Inferior parietal cortex (tissue), 1 donor: ENCODE measurements around the gene TMEM135.
"Not testable (repeated sequence)": the region's sequence is repeated elsewhere in the genome, so short reads cannot be mapped to it uniquely, and the experiment has no call there.

Source experiments
- DNase-seq: peaks from one replicate; pipeline ENCODE4 v3.0.0-alpha.2; 2016; ENCODE audit errors: extremely low spot score

TMEM135 gene

DNA sequence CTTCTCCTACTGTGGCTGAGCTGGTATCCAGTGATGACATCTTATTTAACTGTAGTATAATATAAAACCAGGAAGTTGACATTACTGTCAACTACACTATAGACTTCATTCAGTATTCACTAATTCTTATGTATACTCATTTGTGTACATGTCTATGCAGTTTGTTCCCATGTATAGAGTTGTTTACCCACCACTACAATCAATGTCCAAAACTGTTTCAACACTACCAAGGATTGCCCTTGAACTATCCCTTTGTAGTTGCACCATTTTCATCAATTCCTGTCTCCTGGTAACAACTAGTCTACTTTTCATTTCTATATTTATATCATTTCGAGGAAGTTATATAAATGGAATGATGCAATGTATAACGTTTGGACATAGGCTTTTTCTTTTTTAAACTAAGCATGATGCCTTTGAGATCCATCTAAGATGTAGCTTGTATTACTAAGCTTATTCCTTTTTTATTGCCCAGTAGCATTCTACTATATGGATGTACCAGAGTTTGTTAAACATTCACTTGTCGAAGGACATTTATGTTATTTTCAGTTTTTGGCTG lies 39.2 kb downstream of the TMEM135 start:
- DNase-seq = no peak

DNA sequence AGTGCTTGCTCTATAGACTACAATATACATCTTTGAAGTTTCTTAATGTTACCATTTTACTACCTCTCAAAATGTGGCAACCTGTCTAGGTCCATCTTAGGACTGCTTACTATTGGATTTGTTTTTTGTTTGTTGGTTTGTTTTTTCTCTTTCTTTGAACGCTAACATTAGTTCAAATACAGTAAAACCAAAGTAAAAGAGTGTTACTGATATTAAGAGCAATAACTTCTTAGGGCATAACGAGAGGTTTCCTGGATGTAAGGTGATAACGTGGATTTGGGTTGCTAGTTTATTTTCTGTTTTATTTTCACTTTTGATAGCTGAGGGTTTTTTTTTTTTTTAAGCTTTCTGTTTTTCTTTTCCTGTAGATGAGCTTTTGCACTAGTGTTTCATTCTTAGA lies 43.6 kb downstream of the TMEM135 start:
- no peak for DNase-seq

GRCh38 chr11:87082590-87082989 lies 44.9 kb downstream of the TMEM135 start:
- no peak for DNase-seq

GRCh38 chr11:87083029-87083428 lies 45.3 kb downstream of the TMEM135 start:
- DNase-seq = no peak

GRCh38 chr11:87092159-87092558 lies 54.4 kb downstream of the TMEM135 start:
- DNase-seq = no peak

- no peak for DNase-seq
Measured at GRCh38 chr11:87092567-87092966, 54.8 kb downstream of the TMEM135 start.

DNA sequence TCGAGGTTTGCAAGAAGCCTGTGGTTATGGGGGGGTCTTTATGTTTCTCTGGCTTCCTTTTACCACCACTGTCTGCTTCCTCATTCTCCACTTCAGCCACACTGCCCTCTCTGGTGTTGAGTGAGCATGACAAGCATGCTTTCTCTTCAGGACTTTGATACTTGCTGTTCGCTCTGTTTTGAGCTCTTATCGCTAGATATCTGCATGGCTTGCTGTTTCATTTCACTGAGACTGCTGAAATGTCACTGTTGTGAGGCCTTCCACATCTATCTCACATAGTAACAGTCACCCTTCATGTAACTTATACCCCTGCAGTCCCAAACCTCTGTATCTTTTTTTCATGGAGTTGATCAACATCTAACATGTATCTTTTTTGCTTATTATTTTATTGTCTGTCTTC lies 59.8 kb downstream of the TMEM135 start:
- DNase-seq = peak; percentile 29

DNA sequence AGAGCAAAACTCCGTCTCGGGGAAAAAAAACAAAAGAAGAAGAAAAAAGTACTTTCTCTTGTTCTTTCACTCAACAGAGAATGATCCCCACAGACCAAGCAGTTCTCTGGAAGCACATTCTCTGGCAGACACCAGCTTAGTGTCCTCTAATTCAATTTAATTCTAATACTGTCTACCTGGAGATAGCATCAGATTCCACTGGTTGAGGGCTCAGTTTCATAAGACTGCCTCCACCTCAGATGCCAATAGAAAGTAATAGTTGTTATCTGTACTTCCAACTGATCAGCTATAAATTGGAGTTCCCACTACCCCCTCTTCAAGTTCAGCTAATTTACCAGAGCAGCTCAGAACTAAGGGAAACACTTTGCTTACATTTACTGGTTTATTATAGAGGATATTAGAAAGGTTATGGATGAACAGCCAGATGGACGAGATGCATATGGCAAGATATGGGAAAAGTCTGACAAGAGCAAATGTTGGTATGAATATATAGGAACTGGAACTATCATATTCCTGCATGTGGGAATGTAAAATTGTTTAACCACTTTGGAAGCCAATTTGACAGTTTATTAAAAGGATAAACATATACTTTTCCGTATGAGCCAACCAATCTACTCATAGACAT lies 64.3 kb downstream of the TMEM135 start:
- DNase-seq = no peak

- DNase-seq = not testable (repeated sequence)
Measured at GRCh38 chr11:87105826-87106225, 68.1 kb downstream of the TMEM135 start.

GRCh38 chr11:87107379-87107778 lies 69.6 kb downstream of the TMEM135 start:
- DNase-seq = not testable (repeated sequence)

DNA sequence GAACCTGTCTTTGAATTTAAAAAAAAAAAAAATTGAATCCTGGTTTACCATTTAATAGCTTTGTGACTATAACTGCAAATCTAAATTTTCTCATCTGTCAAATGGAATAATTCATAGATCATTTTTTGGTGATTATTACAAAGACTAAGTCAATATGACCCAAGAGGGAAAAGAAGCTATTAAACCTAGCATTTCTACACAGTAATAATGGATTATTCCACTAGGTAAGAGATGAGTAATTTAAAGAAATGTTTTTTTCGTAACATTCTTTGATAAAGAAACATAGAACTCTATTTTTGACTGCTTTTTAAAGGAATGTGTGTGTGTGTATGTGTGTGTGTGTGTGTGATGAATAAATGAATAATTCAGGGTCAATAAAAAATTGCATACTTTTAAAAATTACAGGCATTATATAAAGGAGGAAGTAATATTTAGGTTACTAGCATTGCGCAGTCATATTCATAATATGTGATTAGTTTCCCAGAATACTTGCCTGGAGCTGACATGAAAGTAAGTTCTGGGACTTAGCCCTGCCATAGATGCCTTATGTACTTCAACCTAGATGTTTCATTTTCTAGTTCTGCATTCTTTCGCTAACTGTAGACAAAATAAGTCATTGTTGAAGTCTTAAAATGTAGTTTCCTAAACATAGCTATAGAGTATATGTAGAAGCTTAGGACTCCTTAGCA lies 72.9 kb downstream of the TMEM135 start:
- no peak for DNase-seq

- DNase-seq = peak; percentile 42
Measured at GRCh38 chr11:87114093-87114492, 76.4 kb downstream of the TMEM135 start.

DNA sequence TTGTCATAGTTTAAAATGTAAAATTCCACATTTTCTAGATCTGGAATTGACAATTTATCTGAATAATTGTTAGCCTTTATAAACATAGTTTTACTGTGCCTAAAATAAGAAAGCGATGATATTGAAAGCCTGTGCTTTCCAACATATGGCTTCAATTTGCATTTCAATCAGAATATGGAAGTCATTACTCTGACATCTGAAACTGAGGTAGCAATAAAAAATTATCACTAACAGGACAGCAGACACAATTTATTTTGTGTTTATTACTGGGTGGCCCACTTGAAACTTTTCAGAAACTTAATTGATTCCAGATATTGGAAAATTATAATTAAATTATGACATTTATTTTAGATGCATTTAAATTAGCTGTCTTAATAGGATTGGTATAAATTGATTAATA lies 78.5 kb downstream of the TMEM135 start:
- no peak for DNase-seq

GRCh38 chr11:87120937-87121336 lies 83.2 kb downstream of the TMEM135 start:
- no peak for DNase-seq

- DNase-seq = no peak
Measured at GRCh38 chr11:87122852-87123251, 85.1 kb downstream of the TMEM135 start.

DNA sequence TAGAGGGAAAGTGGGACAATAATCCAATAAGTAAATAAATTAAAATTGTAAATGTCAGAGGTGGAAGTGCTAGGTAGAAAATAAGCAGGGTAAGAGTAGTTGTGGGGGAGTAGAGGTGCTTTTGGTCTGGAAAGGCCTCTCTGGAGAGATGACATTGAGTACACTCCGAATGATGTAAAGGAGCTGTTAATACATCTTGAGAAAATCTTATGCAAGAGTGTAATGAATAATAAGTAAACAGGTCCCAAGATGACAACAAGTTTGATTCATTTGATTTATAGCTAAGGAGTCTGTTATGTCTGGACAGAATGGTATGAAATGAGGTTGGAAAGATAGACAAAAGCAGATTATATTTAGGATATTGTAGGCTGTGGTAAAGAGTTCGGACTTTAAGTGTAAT lies 87.5 kb downstream of the TMEM135 start:
- no peak for DNase-seq

DNA sequence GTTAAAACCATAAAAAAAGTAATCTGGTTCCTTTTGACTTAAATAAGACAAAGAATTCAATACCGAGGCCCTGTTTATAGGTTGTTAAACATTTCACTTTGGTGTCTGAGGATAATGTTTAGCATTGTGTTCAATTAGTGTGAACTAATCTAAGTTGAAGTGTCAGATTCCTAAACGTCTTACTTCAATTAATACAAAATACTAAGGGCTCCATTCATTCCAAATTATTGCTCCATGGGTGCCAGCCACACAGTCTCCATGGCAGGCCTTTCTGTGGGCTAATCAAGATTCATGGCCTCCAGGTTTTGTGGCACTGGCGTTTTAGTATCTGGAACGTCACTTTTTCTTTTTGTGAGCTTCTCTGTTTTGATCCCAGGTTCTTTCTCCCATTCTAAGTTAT lies 89.4 kb downstream of the TMEM135 start:
- DNase-seq = no peak

- no peak for DNase-seq
Measured at GRCh38 chr11:87128372-87128771, 90.6 kb downstream of the TMEM135 start.

- no peak for DNase-seq
Measured at GRCh38 chr11:87134524-87135106, 96.9 kb downstream of the TMEM135 start.

- DNase-seq = no peak
Measured at GRCh38 chr11:87136236-87136635, 98.5 kb downstream of the TMEM135 start.

GRCh38 chr11:87137711-87138110 lies 100.0 kb downstream of the TMEM135 start:
- DNase-seq = no peak

GRCh38 chr11:87139475-87139874 lies 101.7 kb downstream of the TMEM135 start:
- DNase-seq = no peak

DNA sequence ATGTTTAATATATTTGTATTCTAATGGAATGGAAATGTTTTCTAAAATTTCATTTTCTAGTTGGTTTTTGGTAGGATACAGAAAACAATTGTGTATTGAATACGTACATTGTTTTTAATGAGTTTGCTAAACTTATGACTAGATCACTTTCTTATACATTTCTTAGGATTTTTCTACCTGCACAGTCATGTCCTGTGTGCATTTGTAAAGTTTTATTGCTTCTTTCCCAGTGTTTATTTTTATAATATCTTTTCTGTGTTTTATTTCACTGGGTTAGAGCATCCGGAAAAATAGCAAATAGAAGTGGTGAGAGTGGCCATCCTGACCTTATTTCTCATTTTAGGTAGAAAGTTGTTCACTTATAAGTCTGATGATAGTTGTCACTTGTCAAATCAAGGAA lies 103.6 kb downstream of the TMEM135 start:
- no peak for DNase-seq
